ENCODE measurements around the gene CHD9. TPM values are rescaled to one million over a fixed set of nuclear protein-coding genes. Genes with fewer than 3 reads are reported as not detected.

CHD9 gene
- total RNA-seq, 2 donors from 2014 or later: 44.2 to 60.3 TPM

GRCh38 chr16:53112015-53112414, 57.2 kb downstream of the CHD9 start:
- intact Hi-C loops (cut with DNase I): no loop called here
- ATAC-seq (no peak), DNase-seq (no peak)

DNA sequence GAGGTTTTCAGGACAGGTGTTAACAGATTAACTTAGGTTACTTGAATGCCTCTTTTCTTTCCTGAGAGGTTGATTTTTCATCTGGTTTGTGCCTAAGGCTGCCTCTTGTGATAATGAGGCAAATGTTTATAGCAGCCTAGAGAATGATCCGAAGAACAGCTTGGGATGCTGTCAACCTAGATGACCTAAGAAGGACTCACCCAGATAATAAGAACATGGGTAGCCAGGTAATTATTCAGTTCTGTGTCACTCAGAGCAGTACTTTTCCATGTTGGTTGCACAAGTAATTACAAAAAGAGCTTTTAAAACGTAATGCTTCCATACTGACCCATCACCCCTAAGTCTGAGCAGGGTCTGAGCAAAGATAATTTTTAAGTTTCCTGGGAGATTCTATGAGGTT, 60.3 kb downstream of the CHD9 start:
- DNase-seq (no peak), ATAC-seq (no peak)
- intact Hi-C loops (cut with DNase I): no loop called here

DNA sequence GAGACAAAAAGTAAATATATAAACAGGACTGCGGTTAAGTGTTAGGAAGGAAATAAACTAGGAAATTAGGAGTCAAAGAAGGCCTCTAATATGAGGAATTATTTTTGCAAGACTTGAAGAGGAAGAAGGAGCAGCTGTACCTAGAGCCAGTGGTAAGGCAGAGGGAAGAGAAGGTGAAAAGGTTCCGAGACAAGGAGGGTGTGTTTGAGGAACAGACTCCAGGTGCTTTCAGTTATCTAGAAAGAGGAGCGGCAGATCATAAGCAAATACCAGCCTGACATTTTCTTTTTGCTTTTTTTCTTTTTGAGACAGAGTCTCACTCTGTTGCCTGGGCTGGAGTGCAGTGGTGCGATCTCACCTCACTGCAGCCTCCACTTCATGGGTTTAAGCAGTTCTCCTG, 61.0 kb downstream of the CHD9 start:
- intact Hi-C loops (cut with DNase I): no loop called here
- DNase-seq (no peak), ATAC-seq (no peak)

DNA sequence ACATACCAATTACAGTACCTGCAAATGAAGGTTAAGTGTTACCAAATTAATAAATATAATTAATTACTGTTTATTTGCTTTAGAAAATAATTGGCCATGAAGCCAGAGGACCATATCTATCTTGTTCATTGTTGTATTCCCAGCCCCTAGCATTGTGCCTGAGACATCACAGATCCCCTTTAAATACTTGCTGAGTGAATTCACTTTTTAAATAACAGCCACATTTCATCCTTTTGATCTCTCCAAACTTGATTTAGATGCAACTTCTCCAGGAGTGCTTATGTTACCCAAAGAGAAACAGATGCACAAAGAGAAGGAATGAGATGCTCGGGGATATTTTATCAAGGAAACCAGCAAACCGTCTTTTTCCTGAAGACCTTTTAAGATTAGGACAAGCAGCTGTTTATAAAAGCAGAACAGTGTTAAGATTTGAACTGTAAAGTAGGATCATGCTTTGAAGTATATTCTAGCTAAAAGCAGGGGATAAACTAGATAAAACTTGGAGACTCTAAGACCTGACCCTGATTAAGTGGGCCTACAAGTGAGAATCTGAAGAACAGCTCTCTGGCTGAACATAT, 66.3 kb downstream of the CHD9 start:
- ATAC-seq: no peak
- no peak for DNase-seq
- intact Hi-C loops (cut with DNase I): no loop called here

DNA sequence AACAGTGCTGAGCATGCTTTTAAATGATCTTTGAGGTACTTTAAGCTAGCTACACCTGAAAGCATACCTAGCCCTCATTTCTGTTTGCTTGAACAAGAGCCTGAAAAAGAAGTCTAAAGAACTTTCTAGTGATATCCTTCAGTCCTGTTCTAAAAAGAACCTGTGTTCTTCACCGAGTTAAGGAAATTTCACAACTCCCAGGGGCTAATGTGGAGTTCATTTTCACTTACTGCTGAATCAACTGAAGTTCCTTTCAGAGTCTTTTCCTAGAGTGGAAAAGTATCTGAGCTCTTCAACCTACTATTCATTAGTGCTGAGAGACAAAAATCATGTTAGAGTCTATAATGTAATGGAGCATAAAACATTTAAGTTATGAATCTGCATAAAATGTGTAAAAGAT, 66.9 kb downstream of the CHD9 start:
- intact Hi-C loops (cut with DNase I): no loop called here
- DNase-seq: no peak
- no peak for ATAC-seq

GRCh38 chr16:53123747-53124146, 69.0 kb downstream of the CHD9 start:
- DNase-seq (no peak), ATAC-seq (no peak)
- intact Hi-C loops (cut with DNase I): no loop called here

DNA sequence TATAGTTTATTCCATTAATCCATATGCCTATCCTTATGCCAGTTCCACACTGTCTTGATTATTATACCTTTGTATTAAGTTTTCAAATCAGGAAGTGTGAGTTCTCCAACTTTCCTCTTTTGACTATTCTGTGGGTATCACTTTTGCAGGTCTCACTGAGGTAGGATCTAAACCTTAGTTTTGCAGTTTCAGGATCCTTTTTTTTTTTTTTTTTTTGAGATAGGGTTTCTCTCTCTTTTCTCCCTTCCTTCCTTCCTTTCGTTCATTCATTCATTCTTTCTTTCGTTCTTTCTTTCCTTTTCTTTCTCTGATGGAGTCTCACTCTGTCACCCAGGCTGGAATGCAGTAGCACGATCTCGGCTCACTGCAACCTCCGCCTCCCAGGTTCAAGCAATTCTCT, 71.6 kb downstream of the CHD9 start:
- intact Hi-C loops (cut with DNase I): no loop called here
- ATAC-seq: no peak
- DNase-seq: no peak

DNA sequence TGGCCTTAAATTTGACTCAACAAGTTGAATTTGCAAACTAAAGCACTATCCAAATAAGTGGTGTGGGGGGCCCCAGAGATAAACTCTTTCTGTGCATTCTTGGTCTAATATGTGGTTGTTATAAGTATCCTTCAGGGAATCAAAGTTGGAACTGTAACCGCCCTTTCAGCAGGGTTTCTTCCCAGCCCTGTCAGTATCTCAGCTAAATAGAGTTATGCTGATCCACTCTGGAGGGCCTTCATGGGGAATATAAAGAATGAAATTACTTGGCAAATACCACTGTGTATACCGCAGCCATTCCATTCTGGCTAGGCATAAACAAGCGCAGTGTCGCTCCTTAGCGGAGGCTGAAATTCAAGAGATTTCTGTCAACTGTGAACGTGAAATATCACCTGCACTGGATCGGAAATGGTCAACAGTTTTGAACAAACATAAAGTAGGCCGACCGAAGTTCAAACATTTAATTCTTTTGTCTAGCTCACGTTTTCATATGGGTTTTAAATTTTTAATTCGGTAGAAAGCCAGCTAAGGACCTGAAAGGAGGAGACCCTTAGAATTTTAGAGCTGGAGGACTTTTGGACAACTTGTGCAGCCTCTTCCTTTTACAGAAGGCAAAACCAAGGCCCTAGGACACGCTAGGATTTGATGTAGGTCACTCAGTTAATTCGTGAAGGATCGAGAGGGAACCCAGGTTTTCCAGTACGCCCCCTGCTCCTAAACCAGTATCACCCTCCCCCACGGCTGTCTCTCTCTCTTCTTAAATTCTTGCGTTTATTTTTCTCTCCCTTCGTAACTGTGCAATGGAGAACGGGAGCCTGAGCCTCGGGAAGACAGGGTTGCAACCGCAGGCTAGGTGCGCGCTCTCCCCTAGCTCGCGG, 74.7 kb downstream of the CHD9 start:
- DNase-seq (no peak), ATAC-seq (peak in 1 of 2 donors; percentile 2)
- intact Hi-C loops (cut with DNase I): loop anchor here in 1 of 2 donors (1.0 to 10.0 kb wide), 2 partner anchors 30 to 75 kb away; partner anchors contain the start of genes CHD9 and CHD9NB

DNA sequence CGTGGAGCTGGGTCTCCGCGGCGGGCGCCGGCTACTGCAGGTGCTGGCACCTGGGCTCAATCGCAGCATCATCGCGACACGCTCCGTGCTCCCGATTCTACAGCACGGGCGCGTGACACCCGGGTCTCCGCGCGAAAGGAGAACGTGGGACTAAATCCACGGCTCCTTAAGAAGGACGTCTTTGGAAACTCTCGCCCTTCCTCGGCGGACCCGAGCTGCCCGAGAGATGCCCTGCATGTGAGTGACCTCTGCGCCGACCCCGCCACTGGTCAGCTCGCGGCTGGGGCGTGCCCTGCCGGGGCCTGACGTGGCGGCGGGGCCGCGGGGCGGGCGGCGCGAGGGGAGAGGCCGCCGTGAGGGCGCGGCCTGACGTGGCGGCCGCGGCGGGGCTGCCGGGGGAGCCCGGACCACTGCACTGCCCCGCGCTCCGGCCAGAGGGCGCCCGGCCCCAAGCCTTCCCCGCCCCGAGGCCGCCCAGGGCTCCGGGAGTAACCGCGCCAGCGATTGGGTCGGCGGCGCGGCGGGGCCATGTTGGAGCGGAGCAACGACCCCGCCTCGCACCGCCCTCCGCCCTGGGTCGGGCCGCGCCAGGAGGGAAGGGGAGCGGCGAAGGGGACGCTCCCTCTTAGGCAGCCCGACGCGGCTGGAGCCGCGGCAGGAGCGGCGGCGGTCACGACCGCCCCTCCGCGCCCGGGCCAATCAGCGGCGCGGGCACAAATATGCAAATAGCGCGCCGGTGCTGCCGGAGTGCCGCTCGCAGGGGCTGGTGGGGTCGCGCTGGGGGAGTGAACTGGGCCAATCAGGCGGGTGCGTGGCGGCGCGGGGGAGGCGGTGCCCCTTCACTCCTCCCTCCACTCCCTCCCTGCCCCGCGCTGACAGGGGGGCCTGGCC, 75.6 kb downstream of the CHD9 start:
- intact Hi-C loops (cut with DNase I): loop anchor here in 1 of 2 donors (1.0 to 10.0 kb wide), 2 partner anchors 31 to 76 kb away; partner anchors contain the start of genes CHD9 and CHD9NB
- DNase-seq (peak; percentile 97), ATAC-seq (peak; percentile 94 to 95)

DNA sequence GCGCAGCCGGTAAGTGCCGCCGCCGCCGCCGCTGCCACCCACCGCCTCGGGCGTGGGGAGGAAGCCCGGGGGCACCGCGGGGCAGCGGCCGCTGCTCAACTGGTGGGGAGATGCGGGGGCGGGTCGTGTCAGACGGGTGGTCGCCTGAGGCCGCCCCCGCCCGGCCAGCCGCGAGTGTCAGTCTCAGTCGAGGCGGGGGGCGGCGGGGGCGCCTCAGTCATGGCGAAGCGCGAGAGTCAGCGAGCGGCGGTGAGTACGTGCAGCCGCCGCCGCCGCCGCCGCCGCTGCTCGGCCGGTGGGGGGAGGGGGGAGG, 76.2 kb downstream of the CHD9 start:
- intact Hi-C loops (cut with DNase I): loop anchor here in 1 of 2 donors (10.0 kb wide), 1 partner anchor 76 kb away; the partner anchor contains the start of genes CHD9 and CHD9NB
- ATAC-seq (no peak), DNase-seq (no peak)

GRCh38 chr16:53131363-53132071, 76.7 kb downstream of the CHD9 start:
- ATAC-seq (peak in 1 of 2 donors; percentile 15), DNase-seq (peak; percentile 73)
- intact Hi-C loops (cut with DNase I): loop anchor here in 1 of 2 donors (10.0 kb wide), 1 partner anchor 77 kb away; the partner anchor contains the start of genes CHD9 and CHD9NB

DNA sequence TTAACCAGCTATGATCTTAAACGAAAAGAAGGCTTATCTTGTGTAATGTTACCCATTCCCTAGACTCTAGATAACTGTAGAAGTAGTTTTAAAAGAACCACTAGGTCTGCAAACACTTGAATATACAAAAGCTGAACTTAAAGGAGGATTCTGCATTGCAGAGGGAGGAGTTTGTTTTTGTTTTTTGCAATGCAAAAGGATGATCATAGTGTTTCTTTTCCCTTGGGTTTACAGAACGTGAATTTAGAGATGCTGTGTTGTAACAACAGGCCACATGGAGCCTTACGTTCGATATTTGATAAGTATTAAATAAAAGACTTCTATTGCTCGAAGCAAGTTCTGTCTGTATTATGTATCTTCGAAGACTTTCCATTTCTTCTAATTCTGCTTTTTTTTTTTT, 77.6 kb downstream of the CHD9 start:
- no peak for ATAC-seq
- intact Hi-C loops (cut with DNase I): loop anchor here in 1 of 2 donors (10.0 kb wide), 1 partner anchor 78 kb away; the partner anchor contains the start of genes CHD9 and CHD9NB
- no peak for DNase-seq

GRCh38 chr16:53135329-53135728, 80.5 kb downstream of the CHD9 start:
- ATAC-seq (no peak), DNase-seq (no peak)
- intact Hi-C loops (cut with DNase I): loop anchor here in 1 of 2 donors (2.0 to 10.0 kb wide), 2 partner anchors 71 to 81 kb away; partner anchors contain the start of genes CHD9 and CHD9NB

GRCh38 chr16:53142823-53143568, 88.2 kb downstream of the CHD9 start:
- no peak for DNase-seq
- ATAC-seq: peak in 1 of 2 donors; percentile 16
- intact Hi-C loops (cut with DNase I): no loop called here

- no peak for ATAC-seq
- intact Hi-C loops (cut with DNase I): no loop called here
- DNase-seq: no peak
Observed at GRCh38 chr16:53147500-53148065, 92.8 kb downstream of the CHD9 start.

GRCh38 chr16:53150769-53151168, 96.0 kb downstream of the CHD9 start:
- no peak for DNase-seq
- intact Hi-C loops (cut with DNase I): no loop called here
- ATAC-seq: no peak

GRCh38 chr16:53152329-53152728, 97.5 kb downstream of the CHD9 start:
- DNase-seq: no peak
- peak in 1 of 2 donors; percentile 50 for ATAC-seq
- intact Hi-C loops (cut with DNase I): no loop called here

DNA sequence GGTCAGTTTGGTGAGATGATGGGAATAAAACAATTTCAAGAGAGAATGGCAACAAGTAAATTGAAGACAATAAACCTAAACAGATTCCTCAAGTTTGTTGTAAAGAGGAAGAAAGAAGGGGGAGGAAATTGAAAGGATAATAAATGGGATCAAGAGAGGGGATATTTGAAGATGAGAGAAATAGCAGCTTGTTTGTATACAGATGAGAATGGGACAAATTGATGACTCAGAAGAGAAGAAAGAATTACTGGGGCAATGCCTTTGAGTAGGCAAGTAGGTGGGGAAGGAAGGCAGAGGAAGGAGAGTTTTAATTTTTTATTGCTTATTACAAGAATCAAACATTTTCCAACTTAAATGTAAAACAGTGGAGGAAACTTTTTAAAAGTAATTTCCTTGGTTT, 98.3 kb downstream of the CHD9 start:
- ATAC-seq: no peak
- intact Hi-C loops (cut with DNase I): no loop called here
- DNase-seq: no peak

Data from left cardiac atrium (tissue), 4 donors.